ENCODE data around the gene PLS1.
A peak's percentile ranks its signal among the peaks of the same experiment; 100 is the strongest.
"Not testable (repeated sequence)": the region's sequence is repeated elsewhere in the genome, so short reads cannot be mapped to it uniquely, and the experiment has no call there.

Gene PLS1

DNA sequence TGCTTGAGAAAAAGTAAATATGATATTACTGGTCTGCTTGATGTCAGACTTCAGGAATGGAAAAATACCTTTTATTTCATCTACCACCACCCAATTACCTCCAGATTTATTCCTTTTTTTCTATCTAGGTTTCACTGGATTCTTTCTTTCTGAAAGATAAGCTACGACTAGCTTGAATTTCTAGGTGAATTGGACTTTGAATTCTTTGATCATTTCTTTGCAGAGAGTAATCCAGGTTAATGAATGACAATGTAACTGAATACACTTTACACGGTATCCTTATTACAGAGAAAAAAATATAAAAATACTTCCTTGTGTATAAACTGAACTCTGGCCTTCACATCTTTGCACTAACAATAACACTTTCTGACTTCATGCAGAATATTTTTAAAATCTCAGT is 68.1 kb downstream of the PLS1 start:
- Mint-ChIP-seq H3K27me3 (no peaks in the 10 kb centered on the region), H3K36me3 (peaks cover 2% of the 10 kb centered on the region), H3K27ac (no peak overlapping the region), H3K9me3 (ENCODE audit: low read depth) (no peaks in the 10 kb centered on the region), H3K4me1 (ENCODE audit: low read depth) (no peaks in the 10 kb centered on the region), H3K4me3 (no peak overlapping the region)

DNA sequence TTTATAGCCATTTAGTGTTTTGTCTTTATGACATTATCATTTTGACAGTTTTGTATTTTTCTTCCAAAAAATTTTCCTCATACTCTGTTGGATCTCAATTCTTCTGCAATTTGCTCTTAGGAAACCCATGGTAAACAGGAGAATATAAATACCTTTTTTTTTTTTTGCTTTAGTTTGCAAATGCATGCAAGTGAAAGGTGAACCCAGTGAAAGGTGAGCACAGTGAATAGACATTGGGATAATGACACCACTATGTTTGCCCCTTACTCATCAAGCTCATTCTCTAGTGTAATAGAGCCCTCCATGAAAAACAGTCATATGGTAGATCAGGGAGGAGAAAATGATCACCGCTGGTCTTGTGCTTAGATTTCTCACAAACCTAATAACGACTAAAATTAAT is 68.6 kb downstream of the PLS1 start:
- Mint-ChIP-seq H3K4me3 (no peak overlapping the region), H3K27me3 (no peaks in the 10 kb centered on the region), H3K27ac (no peak overlapping the region), H3K9me3 (ENCODE audit: low read depth) (no peaks in the 10 kb centered on the region), H3K4me1 (ENCODE audit: low read depth) (no peaks in the 10 kb centered on the region), H3K36me3 (peaks cover 2% of the 10 kb centered on the region)

DNA sequence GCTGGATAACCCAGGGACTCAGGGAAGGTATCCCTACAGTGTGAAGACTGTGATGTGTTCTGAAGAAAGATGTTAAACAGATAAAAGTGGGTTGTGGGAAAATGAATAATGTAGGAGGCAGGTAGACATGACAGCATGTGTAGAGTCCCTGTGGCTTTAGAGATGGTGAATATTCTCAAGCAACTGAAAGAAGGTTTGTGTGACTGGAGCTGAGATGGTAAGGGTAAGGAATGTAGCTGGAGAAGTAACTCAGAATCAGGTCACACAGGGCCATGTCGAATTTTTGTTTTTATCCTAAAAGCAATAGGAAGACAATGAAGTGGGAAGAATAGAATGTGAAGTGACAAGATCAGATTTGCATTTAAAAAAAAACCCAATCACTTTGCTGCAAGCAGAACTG is 73.9 kb downstream of the PLS1 start:
- Mint-ChIP-seq H3K4me1 (ENCODE audit: low read depth) (no peaks in the 10 kb centered on the region), H3K27me3 (no peaks in the 10 kb centered on the region), H3K9me3 (ENCODE audit: low read depth) (no peaks in the 10 kb centered on the region), H3K27ac (no peak overlapping the region), H3K4me3 (no peak overlapping the region), H3K36me3 (peaks cover 15% of the 10 kb centered on the region)

DNA sequence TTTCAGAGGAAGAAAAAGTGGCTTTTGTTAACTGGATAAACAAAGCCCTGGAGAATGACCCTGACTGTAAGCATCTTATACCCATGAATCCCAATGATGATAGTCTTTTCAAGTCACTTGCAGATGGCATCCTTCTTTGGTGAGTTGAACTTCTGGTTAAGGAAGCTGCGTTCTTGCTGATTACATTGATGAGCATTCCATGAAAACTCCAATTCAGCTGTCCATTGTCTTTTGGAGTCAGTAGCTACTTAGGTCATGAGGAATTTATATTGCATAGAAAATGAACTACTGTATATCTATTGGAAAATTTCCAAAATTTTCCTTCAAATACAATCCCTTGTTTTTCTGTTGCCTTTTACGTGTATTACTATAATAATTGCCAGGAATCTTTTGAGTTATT is 80.0 kb downstream of the PLS1 start:
- no peaks in the 10 kb centered on the region for H3K9me3 Mint-ChIP-seq (ENCODE audit: low read depth)
- H3K27ac Mint-ChIP-seq, result no peak overlapping the region
- H3K4me1 Mint-ChIP-seq (ENCODE audit: low read depth), result no peaks in the 10 kb centered on the region
- peaks cover 14% of the 10 kb centered on the region for H3K36me3 Mint-ChIP-seq
- H3K27me3 Mint-ChIP-seq, result no peaks in the 10 kb centered on the region
- no peak overlapping the region for H3K4me3 Mint-ChIP-seq

DNA sequence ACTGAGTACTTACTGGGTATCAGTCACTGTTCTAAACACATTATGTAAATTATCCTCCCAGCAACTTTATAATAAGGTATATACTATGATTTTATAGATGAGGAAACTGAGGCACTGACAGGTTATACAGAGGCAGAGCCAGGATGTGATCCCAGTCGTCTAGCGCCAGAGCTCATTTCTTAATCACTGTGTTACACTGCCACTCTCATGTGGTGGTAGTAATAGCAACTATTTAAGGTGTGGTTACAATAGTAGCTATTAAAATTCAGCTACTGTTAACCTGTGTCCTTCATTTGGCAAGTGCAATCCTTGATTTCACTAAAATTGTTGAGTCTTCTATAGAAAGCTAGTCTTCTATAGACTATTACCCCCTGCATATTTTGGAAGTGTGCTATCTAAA is 84.5 kb downstream of the PLS1 start:
- H3K4me1 Mint-ChIP-seq (ENCODE audit: low read depth), result no peaks in the 10 kb centered on the region
- H3K4me3 Mint-ChIP-seq, result no peak overlapping the region
- no peak overlapping the region for H3K27ac Mint-ChIP-seq
- peaks cover 14% of the 10 kb centered on the region for H3K36me3 Mint-ChIP-seq
- no peaks in the 10 kb centered on the region for H3K27me3 Mint-ChIP-seq
- no peaks in the 10 kb centered on the region for H3K9me3 Mint-ChIP-seq (ENCODE audit: low read depth)

DNA sequence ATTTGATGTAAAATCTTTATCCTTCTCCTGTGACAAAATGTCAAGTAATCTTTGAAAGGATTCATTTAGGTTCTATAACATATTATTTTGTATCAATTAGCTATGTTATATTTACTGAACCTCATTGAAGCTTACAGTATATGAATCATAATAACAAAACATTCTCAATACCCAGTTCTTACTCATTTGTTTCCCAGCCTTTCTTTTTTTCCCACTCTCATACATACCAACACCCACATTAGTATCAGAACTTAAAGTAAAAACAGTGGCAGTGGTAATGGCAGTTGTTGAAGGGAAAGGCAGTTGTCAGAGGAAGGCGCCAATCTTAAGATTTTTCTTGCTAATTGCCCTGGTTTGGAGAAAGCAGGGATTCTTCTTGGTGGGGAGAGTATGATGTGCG is 94.4 kb downstream of the PLS1 start:
- Mint-ChIP-seq H3K36me3 (peaks cover 10% of the 10 kb centered on the region), H3K27ac (no peak overlapping the region), H3K4me1 (ENCODE audit: low read depth) (no peaks in the 10 kb centered on the region), H3K9me3 (ENCODE audit: low read depth) (no peaks in the 10 kb centered on the region), H3K27me3 (no peaks in the 10 kb centered on the region), H3K4me3 (no peak overlapping the region)

DNA sequence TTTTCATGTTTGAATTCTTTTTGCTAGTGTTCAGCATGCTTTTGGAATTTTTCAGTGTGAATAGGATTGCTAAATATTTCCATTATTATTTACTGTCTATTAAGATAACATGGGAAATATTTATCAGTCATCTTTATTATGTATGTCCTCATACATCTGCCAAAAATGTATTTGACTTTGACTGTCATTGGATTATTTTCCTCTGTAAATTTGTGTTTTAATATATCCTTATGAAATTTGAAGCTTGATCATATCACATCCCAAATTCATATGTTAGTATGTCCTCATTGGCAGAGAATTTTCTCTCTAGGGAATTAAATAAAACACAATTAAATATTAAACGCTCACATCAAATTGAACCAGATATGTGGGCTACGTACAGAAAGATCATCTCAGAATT is 95.3 kb downstream of the PLS1 start:
- H3K4me1 Mint-ChIP-seq (ENCODE audit: low read depth), result no peaks in the 10 kb centered on the region
- no peaks in the 10 kb centered on the region for H3K9me3 Mint-ChIP-seq (ENCODE audit: low read depth)
- no peaks in the 10 kb centered on the region for H3K27me3 Mint-ChIP-seq
- H3K36me3 Mint-ChIP-seq, result peaks cover 10% of the 10 kb centered on the region
- no peak overlapping the region for H3K4me3 Mint-ChIP-seq
- no peak overlapping the region for H3K27ac Mint-ChIP-seq

DNA sequence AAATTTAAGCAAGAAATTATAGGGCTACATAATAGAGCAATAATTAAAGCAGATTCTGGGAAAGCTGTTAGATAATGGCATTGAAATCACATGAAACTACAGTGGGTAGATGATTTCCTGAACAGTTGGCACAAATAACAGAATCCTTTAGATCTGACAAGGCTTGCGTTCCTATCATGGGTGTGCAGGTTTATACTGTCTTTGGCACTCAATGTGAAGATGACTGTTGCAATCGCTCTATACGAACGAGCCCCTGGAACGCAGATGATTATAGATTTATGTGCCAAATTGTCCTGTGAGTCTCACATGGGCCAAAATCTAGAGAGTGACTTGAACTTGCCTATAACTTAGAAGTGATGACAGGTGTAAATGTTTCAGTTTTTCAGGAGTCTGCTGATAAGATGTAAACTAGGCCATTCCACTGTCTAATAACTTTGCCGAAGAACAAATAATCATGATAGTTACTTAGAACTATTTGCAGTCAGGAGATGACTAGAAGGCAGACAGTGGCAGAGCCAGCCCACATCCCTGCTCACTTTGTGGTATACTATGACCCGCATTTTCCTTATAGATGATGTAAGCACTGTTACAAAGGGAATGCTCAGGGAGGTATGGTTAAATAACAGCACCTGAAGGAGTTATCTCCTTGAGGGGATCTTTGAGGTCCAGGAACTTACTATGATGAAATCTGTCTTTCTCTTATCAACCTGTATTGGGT is 97.1 kb downstream of the PLS1 start:
- no peaks in the 10 kb centered on the region for H3K27me3 Mint-ChIP-seq
- H3K4me3 Mint-ChIP-seq, result no peak overlapping the region
- no peak overlapping the region for H3K27ac Mint-ChIP-seq
- H3K36me3 Mint-ChIP-seq, result peaks cover 9% of the 10 kb centered on the region
- no peaks in the 10 kb centered on the region for H3K4me1 Mint-ChIP-seq (ENCODE audit: low read depth)
- no peaks in the 10 kb centered on the region for H3K9me3 Mint-ChIP-seq (ENCODE audit: low read depth)

DNA sequence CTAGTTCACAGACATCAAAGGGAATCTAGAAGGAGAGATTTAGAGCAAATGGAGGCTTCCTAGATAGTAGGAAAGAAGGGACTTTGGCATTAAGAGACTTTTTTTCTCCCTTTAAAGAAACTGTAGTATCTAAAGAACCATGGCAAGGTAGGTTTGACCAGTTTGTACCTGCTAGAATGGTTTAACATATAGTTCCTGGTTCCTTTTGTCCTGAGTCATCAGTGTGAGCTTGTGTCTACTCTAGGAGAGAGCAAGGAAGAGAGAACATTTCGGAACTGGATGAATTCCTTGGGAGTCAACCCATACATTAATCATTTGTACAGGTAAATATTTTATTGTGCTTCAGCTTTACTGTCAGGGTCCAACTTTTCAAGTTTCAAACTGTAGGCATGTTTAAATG is 98.0 kb downstream of the PLS1 start:
- Mint-ChIP-seq H3K27me3 (no peaks in the 10 kb centered on the region), H3K4me1 (ENCODE audit: low read depth) (no peaks in the 10 kb centered on the region), H3K36me3 (peaks cover 7% of the 10 kb centered on the region), H3K9me3 (ENCODE audit: low read depth) (no peaks in the 10 kb centered on the region), H3K27ac (no peak overlapping the region), H3K4me3 (no peak overlapping the region)

DNA sequence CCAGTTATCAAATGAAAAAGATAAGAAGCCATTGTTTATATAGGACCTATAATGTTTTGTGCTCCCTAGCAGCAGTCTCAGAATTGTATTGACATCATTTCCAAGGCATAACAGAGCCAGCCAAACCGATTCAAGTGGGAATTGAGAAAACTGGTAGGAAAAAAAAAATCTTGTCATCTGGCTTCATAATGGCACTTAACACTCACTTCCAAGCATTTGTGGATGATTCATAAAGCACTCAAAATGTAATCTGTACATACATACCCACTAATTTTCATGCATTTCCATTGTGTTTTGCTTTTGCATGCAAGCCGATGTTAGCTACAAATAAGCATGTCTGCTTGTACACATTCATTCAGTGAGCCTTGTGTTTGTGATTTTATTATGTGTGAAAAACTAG is 109.0 kb downstream of the PLS1 start:
- Mint-ChIP-seq H3K9me3 (ENCODE audit: low read depth) (no peaks in the 10 kb centered on the region), H3K36me3 (peaks cover 5% of the 10 kb centered on the region), H3K4me1 (ENCODE audit: low read depth) (no peaks in the 10 kb centered on the region), H3K4me3 (no peak overlapping the region), H3K27ac (no peak overlapping the region), H3K27me3 (no peaks in the 10 kb centered on the region)

DNA sequence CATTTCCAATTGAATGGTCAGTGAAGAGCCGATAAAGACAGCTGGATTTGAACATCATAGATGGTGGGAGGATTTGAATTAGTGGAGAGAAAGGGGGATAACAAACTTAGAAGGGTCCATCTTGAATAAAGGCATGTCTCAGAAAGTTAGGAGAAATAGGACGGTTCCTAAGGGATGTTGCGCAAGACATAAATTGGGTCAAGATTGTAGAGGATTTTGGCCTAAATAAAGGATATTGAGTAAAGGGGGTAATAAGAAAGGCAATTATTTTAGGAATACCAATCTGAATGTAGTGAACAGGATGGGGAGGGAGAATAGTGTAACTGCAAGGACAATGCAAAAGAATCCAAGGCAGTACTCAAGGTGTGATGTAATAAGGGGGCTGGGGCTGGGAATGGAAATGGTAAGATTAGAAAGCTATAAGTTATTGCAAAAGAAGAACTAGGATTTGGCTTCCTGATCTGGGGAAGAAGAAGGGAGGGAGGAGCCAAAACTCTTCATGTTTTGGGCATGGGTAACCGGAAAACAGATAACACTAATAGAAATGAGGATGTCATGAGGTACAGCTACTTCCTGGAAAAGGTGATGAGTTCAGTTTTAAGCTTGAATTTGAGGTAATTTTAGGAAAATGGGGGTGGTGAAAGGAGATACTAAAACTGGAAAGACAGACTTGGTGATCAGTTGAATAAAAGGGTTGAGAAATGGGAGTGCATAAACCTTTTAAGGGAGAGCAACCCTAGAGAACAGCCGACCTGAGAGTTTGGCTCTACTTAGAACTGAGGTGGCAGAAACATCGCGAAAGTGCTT is 110.3 kb downstream of the PLS1 start:
- no peaks in the 10 kb centered on the region for H3K9me3 Mint-ChIP-seq (ENCODE audit: low read depth)
- peaks cover 5% of the 10 kb centered on the region for H3K36me3 Mint-ChIP-seq
- no peak overlapping the region for H3K4me3 Mint-ChIP-seq
- H3K27me3 Mint-ChIP-seq, result no peaks in the 10 kb centered on the region
- no peak overlapping the region for H3K27ac Mint-ChIP-seq
- no peaks in the 10 kb centered on the region for H3K4me1 Mint-ChIP-seq (ENCODE audit: low read depth)

DNA sequence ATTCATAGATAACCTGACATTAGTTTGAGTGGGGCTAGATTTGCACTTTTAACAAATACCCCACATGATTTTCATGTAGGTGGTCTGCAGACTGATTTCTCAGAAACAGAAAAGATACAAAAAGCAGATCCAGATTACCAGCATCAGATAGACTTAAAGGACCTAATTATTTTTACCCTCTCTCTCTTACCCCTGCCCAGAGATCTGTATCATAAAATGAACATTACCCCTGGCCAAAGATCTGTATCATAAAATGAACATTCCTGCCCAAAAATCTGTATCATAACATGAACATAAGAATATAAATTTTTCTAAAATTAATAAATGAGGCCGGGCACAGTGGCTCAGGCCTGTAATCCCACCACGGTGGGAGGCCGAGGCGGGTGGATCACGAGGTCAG is 113.0 kb downstream of the PLS1 start:
- Mint-ChIP-seq H3K27me3 (peaks cover 5% of the 10 kb centered on the region), H3K27ac (no peak overlapping the region), H3K4me1 (ENCODE audit: low read depth) (no peaks in the 10 kb centered on the region), H3K4me3 (no peak overlapping the region), H3K9me3 (ENCODE audit: low read depth) (no peaks in the 10 kb centered on the region), H3K36me3 (peaks cover 7% of the 10 kb centered on the region)

DNA sequence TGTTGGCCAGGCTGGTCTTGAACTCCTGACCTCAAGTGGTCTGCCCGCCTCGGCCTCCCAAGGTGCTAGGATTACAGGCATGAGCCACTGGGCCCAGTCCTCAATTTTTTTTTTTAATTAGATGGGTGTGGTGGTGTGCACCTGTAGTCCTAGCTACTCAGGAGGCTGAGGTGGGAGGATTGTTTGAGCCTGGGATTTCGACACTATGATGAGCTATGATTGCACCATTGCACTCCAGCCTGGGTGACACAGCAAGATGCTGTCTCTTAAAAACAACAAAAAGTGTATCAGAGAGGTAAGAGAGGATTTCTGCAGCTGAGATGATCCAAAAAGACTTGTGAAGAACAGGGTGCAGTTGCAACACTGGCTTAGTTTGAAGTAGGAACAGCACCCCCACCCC is 118.7 kb downstream of the PLS1 start:
- H3K9me3 Mint-ChIP-seq (ENCODE audit: low read depth); H3K4me3 Mint-ChIP-seq; H3K36me3 Mint-ChIP-seq; H3K27ac Mint-ChIP-seq; H3K4me1 Mint-ChIP-seq (ENCODE audit: low read depth): not testable (repeated sequence)
- peaks cover 25% of the 10 kb centered on the region for H3K27me3 Mint-ChIP-seq

DNA sequence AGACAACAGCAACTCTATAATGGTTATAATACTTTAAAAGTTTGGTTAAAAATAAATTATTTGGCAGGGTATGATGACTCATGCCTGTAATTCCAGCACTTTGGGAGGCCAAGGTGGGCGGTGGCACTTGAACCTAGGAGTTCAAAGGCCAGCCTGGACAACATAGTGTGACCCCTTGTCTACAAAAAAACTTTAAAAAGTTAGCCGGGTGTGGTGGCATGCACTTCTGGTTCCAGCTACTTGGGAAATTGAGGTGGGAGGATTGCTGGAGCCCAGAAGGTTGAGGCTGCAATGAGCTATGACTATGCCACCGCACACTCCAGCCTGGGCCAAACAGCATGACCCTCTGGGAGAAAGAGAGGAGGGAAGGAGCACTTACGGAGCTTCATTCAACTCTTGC is 119.9 kb downstream of the PLS1 start:
- Mint-ChIP-seq H3K27me3 (peaks cover 34% of the 10 kb centered on the region), H3K36me3 (peaks cover 3% of the 10 kb centered on the region), H3K9me3 (ENCODE audit: low read depth) (no peaks in the 10 kb centered on the region), H3K4me1 (ENCODE audit: low read depth) (no peaks in the 10 kb centered on the region), H3K27ac (no peak overlapping the region), H3K4me3 (no peak overlapping the region)

DNA sequence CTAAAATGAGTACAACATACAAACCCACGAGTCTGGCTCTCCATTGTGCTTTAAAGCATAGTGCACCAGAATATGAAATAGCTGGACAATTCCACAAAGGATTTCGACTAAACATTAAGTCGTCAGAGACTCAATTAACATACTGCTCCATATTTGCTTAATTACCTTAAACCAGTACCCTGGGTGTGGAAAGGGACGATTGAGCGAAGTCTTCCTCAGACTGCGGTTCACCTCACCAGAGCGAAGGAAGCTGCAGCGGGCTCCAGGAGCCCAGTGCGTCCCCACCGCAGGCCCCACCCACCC is 127.4 kb downstream of the PLS1 start:
- H3K9me3 Mint-ChIP-seq (ENCODE audit: low read depth), result no peaks in the 10 kb centered on the region
- H3K27me3 Mint-ChIP-seq, result peaks cover 24% of the 10 kb centered on the region
- peak overlapping the region; percentile 83 for H3K4me3 Mint-ChIP-seq
- no peak overlapping the region for H3K27ac Mint-ChIP-seq
- H3K36me3 Mint-ChIP-seq, result no peaks in the 10 kb centered on the region
- H3K4me1 Mint-ChIP-seq (ENCODE audit: low read depth), result peaks cover 12% of the 10 kb centered on the region
